IMR-90 (cell line): ENCODE data around the gene LYPD6B. TPM values are rescaled to one million over a fixed set of nuclear protein-coding genes. Genes with fewer than 3 reads are reported as not detected.

ENCODE experiments used
- ATAC-seq: fragments of 200-7000 bp; cut with Tn5 transposase; 2 replicates; pipeline ENCODE4 v1.9.1; 2020; ENCODE audit warnings: low read depth, mild to moderate bottlenecking, moderate library complexity
- BruUV-seq: library from RNA; stranded (reverse); fragments of 400-500 nt; replicated peaks from 2 replicates; lab custom pipeline; 2021; lab: Mats Ljungman, UMichigan
- CTCF ChIA-PET: fragments of 300-600 bp; formaldehyde crosslinking; extraction: SDS; loops from one replicate; lab custom pipeline; 2021; ENCODE audit warnings: antibody characterized with exemption; lab: Yijun Ruan, JAX
- POLR2A ChIA-PET: fragments of 300-600 bp; sonication (Branson Sonifier 250); formaldehyde crosslinking; loops from one replicate; lab custom pipeline; 2022; ENCODE audit warnings: antibody characterized with exemption; ENCODE audit not compliant: unreplicated experiment; lab: Charles Lee
- DNase-seq: peaks from one replicate; pipeline ENCODE4 v3.0.0; 2013
- H2AFZ ChIP-seq: replicated peaks from 2 replicates; pipeline ENCODE3; 2013; ENCODE audit warnings: low read length, mild to moderate bottlenecking; ENCODE audit not compliant: poor library complexity
- H2AK5ac ChIP-seq: 2 replicates; pipeline ENCODE4 v1.6.1; 2013; ENCODE audit warnings: low read depth, low read length, inconsistent platforms
- H2AK9ac ChIP-seq: replicated peaks from 2 replicates; pipeline ENCODE3; 2013; ENCODE audit warnings: mild to moderate bottlenecking, low read depth, low read length, moderate library complexity; ENCODE audit not compliant: poor library complexity
- H2BK120ac ChIP-seq: 2 replicates; pipeline ENCODE4 v1.6.1; 2013; ENCODE audit warnings: low read depth, low read length, inconsistent platforms
- H2BK15ac ChIP-seq: 3 replicates; pipeline ENCODE4 v1.6.1; 2013; ENCODE audit warnings: low read depth, low read length, inconsistent platforms
- H2BK20ac ChIP-seq: 2 replicates; pipeline ENCODE4 v1.6.1; 2013; ENCODE audit warnings: low read depth, mild to moderate bottlenecking, inconsistent platforms, low read length, moderate library complexity
- H2BK5ac ChIP-seq: 2 replicates; pipeline ENCODE4 v1.6.1; 2013; ENCODE audit warnings: mild to moderate bottlenecking, low read depth, low read length, inconsistent platforms; ENCODE audit not compliant: poor library complexity, severe bottlenecking
- H3K14ac ChIP-seq: replicated peaks from 2 replicates; pipeline ENCODE4 v1.6.1; 2013; ENCODE audit warnings: low read depth, low read length, inconsistent platforms
- H3K18ac ChIP-seq: 2 replicates; pipeline ENCODE4 v1.6.1; 2013; ENCODE audit warnings: low read depth, low read length, control low read depth
- H3K23ac ChIP-seq: 2 replicates; pipeline ENCODE4 v1.6.1; 2013; ENCODE audit warnings: low read depth, low read length, inconsistent platforms
- H3K27ac ChIP-seq: 2 replicates; pipeline ENCODE4 v1.5.1; 2013; ENCODE audit warnings: mild to moderate bottlenecking, control low read depth, low read length; ENCODE audit not compliant: insufficient read depth
- H3K27me3 ChIP-seq: 2 replicates; pipeline ENCODE4 v1.6.1; 2013; ENCODE audit warnings: low read length; ENCODE audit not compliant: control insufficient read depth, insufficient read depth
- H3K36me3 ChIP-seq: 2 replicates; pipeline ENCODE4 v1.6.1; 2013; ENCODE audit warnings: low read length, mixed read lengths; ENCODE audit not compliant: control insufficient read depth, insufficient read depth
- H3K4ac ChIP-seq: 2 replicates; pipeline ENCODE4 v1.6.1; 2013; ENCODE audit warnings: low read depth, low read length, inconsistent platforms
- H3K4me1 ChIP-seq: 2 replicates; pipeline ENCODE4 v1.6.1; 2013; ENCODE audit warnings: low read length, mixed read lengths; ENCODE audit not compliant: control insufficient read depth, insufficient read depth
- H3K4me2 ChIP-seq: 2 replicates; pipeline ENCODE4 v1.6.1; 2013; ENCODE audit warnings: low read depth, mild to moderate bottlenecking, control low read depth, low read length, moderate library complexity
- H3K4me3 ChIP-seq: 2 replicates; pipeline ENCODE4 v1.5.1; 2013; ENCODE audit warnings: low read depth, mild to moderate bottlenecking, control low read depth, low read length, moderate library complexity; ENCODE audit not compliant: insufficient read depth
- H3K56ac ChIP-seq: 2 replicates; pipeline ENCODE4 v1.6.1; 2013; ENCODE audit warnings: low read length, inconsistent platforms; ENCODE audit not compliant: insufficient read depth; ENCODE audit errors: extremely low read depth
- H3K79me1 ChIP-seq, 2 experiments: 2 replicates each; pipeline ENCODE4 v1.6.1; 2013; ENCODE audit warnings: low read length in 2 of 2, inconsistent platforms in 1 of 2, low read depth in 1 of 2
- H3K9ac ChIP-seq: 2 replicates; pipeline ENCODE4 v1.6.1; 2013; ENCODE audit warnings: low read depth, low read length, control low read depth
- H3K9me1 ChIP-seq: 2 replicates; pipeline ENCODE4 v1.6.1; 2013; ENCODE audit warnings: low read length, inconsistent platforms; ENCODE audit not compliant: insufficient read depth
- H3K9me3 ChIP-seq: 2 replicates; pipeline ENCODE4 v1.6.1; 2013; ENCODE audit warnings: low read length; ENCODE audit not compliant: control insufficient read depth, insufficient read depth
- H4K20me1 ChIP-seq: 2 replicates; pipeline ENCODE4 v1.6.1; 2013; ENCODE audit warnings: low read length, inconsistent platforms; ENCODE audit not compliant: insufficient read depth
- H4K5ac ChIP-seq: 2 replicates; pipeline ENCODE4 v1.6.1; 2013; ENCODE audit warnings: mild to moderate bottlenecking, low read depth, low read length, control low read depth
- H4K8ac ChIP-seq, 2 experiments: 2 replicates each; pipeline ENCODE4 v1.6.1; 2013; ENCODE audit warnings: low read depth in 2 of 2, low read length in 2 of 2, control low read depth in 1 of 2, inconsistent platforms in 1 of 2
- H4K91ac ChIP-seq: 2 replicates; pipeline ENCODE4 v1.6.1; 2013; ENCODE audit warnings: low read depth, low read length, inconsistent platforms; ENCODE audit not compliant: insufficient read depth
- BHLHE40 ChIP-seq: fragments of 150-350 bp; IDR thresholded peaks from 2 replicates; pipeline ENCODE4 v1.6.1; 2016; ENCODE audit warnings: mild to moderate bottlenecking, low read depth, low read length
- CEBPB ChIP-seq: IDR thresholded peaks from 2 replicates; pipeline ENCODE4 v1.6.1; 2012; ENCODE audit warnings: low read depth, low read length, improper control_type of control experiment
- CHD1 ChIP-seq: IDR thresholded peaks from 2 replicates; pipeline ENCODE4 v1.6.1; 2012; ENCODE audit warnings: low read depth, low read length, improper control_type of control experiment
- CTCF ChIP-seq: conservative IDR thresholded peaks from 2 replicates; pipeline ENCODE4 v1.5.1; 2012; ENCODE audit warnings: mild to moderate bottlenecking, low read depth, low read length, improper control_type of control experiment
- ELK1 ChIP-seq: fragments of 150-350 bp; IDR thresholded peaks from 2 replicates; pipeline ENCODE4 v1.6.1; 2016; ENCODE audit warnings: low read depth, mild to moderate bottlenecking, low read length, moderate library complexity, borderline replicate concordance
- FOS ChIP-seq: fragments of 150-350 bp; IDR thresholded peaks from 2 replicates; pipeline ENCODE4 v1.6.1; 2016; ENCODE audit warnings: low read depth, low read length
- MAFK ChIP-seq: IDR thresholded peaks from 2 replicates; pipeline ENCODE4 v1.6.1; 2012; ENCODE audit warnings: low read depth, low read length, improper control_type of control experiment
- MAZ ChIP-seq: IDR thresholded peaks from 2 replicates; pipeline ENCODE4 v1.6.1; 2012; ENCODE audit warnings: low read depth, mild to moderate bottlenecking, low read length, improper control_type of control experiment, moderate library complexity, borderline replicate concordance
- MXI1 ChIP-seq: IDR thresholded peaks from 2 replicates; pipeline ENCODE4 v1.6.1; 2012; ENCODE audit warnings: low read depth, mild to moderate bottlenecking, low read length, moderate library complexity, borderline replicate concordance
- NFE2L2 ChIP-seq: fragments of 150-350 bp; IDR thresholded peaks from 2 replicates; pipeline ENCODE4 v1.6.1; 2016; ENCODE audit warnings: low read depth, mild to moderate bottlenecking, low read length
- POLR2A ChIP-seq: IDR thresholded peaks from 2 replicates; pipeline ENCODE4 v1.6.1; 2012; ENCODE audit warnings: mild to moderate bottlenecking, low read depth, low read length
- RAD21 ChIP-seq: IDR thresholded peaks from 2 replicates; pipeline ENCODE4 v1.6.1; 2012; ENCODE audit warnings: low read length, improper control_type of control experiment
- RCOR1 ChIP-seq: IDR thresholded peaks from 2 replicates; pipeline ENCODE4 v1.6.1; 2012; ENCODE audit warnings: mild to moderate bottlenecking, low read length, improper control_type of control experiment; ENCODE audit not compliant: insufficient replicate concordance
- RFX5 ChIP-seq: IDR thresholded peaks from 2 replicates; pipeline ENCODE4 v1.8.0; 2012; ENCODE audit warnings: low read depth, mild to moderate bottlenecking, low read length, moderate library complexity
- SMC3 ChIP-seq: fragments of 150-350 bp; IDR thresholded peaks from 2 replicates; pipeline ENCODE4 v1.6.1; 2016; ENCODE audit warnings: low read depth, mild to moderate bottlenecking, antibody characterized with exemption, low read length, moderate library complexity
- WGBS, 2 experiments: methylation state at CpG; one replicate each; pipeline versions ENCODE4 v1.1.5 to v1.1.7; 2013; ENCODE audit warnings: missing lambda C conversion rate in 2 of 2; ENCODE audit not compliant: insufficient read length in 1 of 2; ENCODE audit errors: extremely low coverage in 2 of 2; 5-methylcytosine and 5-hydroxymethylcytosine counted together
- dilution Hi-C: fragments of 300-500 bp; cut with HindIII; formaldehyde crosslinking; loops from one replicate; pipeline ENCODE4 v1.14.3; 2018; ENCODE audit warnings: low sequenced_read_pairs; ENCODE audit not compliant: unreplicated experiment
- in situ Hi-C: fragments of 300-500 bp; cut with MboI; formaldehyde crosslinking; loops from 3 replicates; pipeline ENCODE4 v1.14.3; 2019; ENCODE audit warnings: low sequenced_read_pairs, inconsistent platforms, mixed read lengths
- intact Hi-C: fragments of 100-400 bp; cut with micrococcal nuclease; formaldehyde crosslinking; loops from 2 replicates; pipeline ENCODE4 v1.10.0; 2022
- polyA plus RNA-seq, 3 experiments: library from polyadenylated mRNA; depleted of rRNA; stranded (reverse); fragments of >200 nt; gene quantifications; 2 replicates each; pipeline ENCODE4 v1.2.3, GENCODE V29; 2012; ENCODE audit warnings: low replicate concordance in 1 of 3
- total RNA-seq: library from RNA; depleted of rRNA; stranded (reverse); fragments of >200 nt; gene quantifications from 2 replicates; pipeline ENCODE4 v1.2.3, GENCODE V29; 2012
- TF ChIP-seq, protein P1 (sequence below): fragments of 150-350 bp; IDR thresholded peaks from 2 replicates; pipeline ENCODE4 v1.6.1; 2017; ENCODE audit warnings: mild to moderate bottlenecking, antibody characterized with exemption, low read length, low read depth

Gene LYPD6B
- total and polyA plus RNA-seq, 2 of the 4 experiments (the other 2 are of a cell fraction) = 0.05 TPM; not detected in 1

- Histone ChIP-seq H2BK20ac (no peak overlapping the region), H2BK5ac (no peak overlapping the region), H3K14ac (no peak overlapping the region), H3K36me3 (no peaks in the 10 kb centered on the region), H4K5ac (no peak overlapping the region), H3K4me1 (no peaks in the 10 kb centered on the region), H2AFZ (no peak overlapping the region), H3K27me3 (no peaks in the 10 kb centered on the region), H3K4ac (no peak overlapping the region), H4K20me1 (no peaks in the 10 kb centered on the region), H2AK5ac (no peak overlapping the region), H2AK9ac (no peak overlapping the region), H3K56ac (no peak overlapping the region), H3K23ac (no peak overlapping the region), H2BK15ac (no peak overlapping the region), H3K27ac (no peak overlapping the region), H3K9me1 (no peaks in the 10 kb centered on the region), H3K4me2 (no peak overlapping the region), H3K4me3 (no peak overlapping the region), H2BK120ac (no peak overlapping the region), H3K9me3 (no peaks in the 10 kb centered on the region), H4K8ac (no peak overlapping the region), H3K18ac (no peak overlapping the region), H3K79me1 (no peaks in the 10 kb centered on the region), H4K91ac (no peak overlapping the region), H3K9ac (no peak overlapping the region)
- no peak for TF ChIP-seq MXI1
- TF ChIP-seq BHLHE40 = no peak
- no peak for TF ChIP-seq CTCF
- TF ChIP-seq, protein P1, sequence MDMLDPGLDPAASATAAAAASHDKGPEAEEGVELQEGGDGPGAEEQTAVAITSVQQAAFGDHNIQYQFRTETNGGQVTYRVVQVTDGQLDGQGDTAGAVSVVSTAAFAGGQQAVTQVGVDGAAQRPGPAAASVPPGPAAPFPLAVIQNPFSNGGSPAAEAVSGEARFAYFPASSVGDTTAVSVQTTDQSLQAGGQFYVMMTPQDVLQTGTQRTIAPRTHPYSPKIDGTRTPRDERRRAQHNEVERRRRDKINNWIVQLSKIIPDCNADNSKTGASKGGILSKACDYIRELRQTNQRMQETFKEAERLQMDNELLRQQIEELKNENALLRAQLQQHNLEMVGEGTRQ = no peak
- no peak for TF ChIP-seq CHD1
- no peak for TF ChIP-seq RCOR1
- TF ChIP-seq POLR2A = no peak
- no peak for TF ChIP-seq RFX5
- no peak for TF ChIP-seq RAD21
- TF ChIP-seq ELK1 = no peak
- no peak for TF ChIP-seq FOS
- no peak for TF ChIP-seq MAZ
- TF ChIP-seq SMC3 = no peak
- no peak for TF ChIP-seq NFE2L2
- no peak for TF ChIP-seq MAFK
- no peak for TF ChIP-seq CEBPB
- BruUV-seq = no TSS peak
- ChIA-PET CTCF (no interaction called here), POLR2A (no interaction called here)
- intact Hi-C loops = no loop called here
- dilution Hi-C loops = no loop called here
- DNase-seq = no peak
- in situ Hi-C loops = no loop called here
- no peak for ATAC-seq
- WGBS, 2 experiments = 75% methylated on average over 1 of the region's 6 CpGs; no CpG with 5 or more reads in 1 of the 2 experiments
These were observed 86.7 kb downstream of the LYPD6B start for GRCh38 chr2:149125031-149125725.
